ENCODE results near the gene LRP3. TPM values are rescaled to one million over a fixed set of nuclear protein-coding genes. Genes with fewer than 3 reads are reported as not detected.

LRP3 gene
- total and polyA plus RNA-seq, 11 donors, result 8.2 to 31.7 (median 18.0) TPM

DNA sequence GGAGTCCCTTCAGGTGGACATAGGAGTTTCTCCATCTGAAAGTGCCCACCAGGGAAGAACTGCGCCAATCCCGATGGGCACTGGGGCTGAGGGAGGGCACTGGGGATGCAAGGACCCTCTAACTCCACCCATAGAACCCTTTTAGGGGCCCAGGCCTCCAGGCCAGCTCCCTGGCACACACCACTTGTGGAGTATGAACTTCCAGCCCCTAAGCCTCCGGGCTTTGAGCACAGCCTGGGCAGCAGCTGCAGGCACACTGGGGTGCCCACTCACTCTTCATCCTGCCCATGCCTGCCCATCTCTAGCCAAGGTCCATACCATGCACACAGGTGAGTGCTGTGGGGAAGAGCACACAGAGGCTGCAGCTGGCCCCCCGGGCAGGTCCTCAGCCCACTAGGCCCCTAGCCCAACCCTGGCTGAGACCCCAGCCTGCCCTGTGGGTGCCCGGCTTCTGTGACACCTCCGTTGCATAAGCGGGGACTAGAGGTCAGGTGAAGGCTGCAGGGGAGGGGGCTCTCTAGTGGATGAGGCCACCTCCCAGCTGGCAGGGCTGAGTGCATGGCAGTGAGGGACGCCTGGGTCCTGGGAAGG is 46.1 kb downstream of the LRP3 start:
- 73 to 88% (median 79%) methylated on average over 6 to 8 of the region's 8 CpGs for WGBS, 4 donors
- Histone ChIP-seq H3K4me3 (no peak overlapping the region), H3K9me3 (peaks cover 0 to under 1% (median 0%) of the 10 kb centered on the region in 12 donors), H3K27ac (no peak overlapping the region), H3K36me3 (no peaks in the 10 kb centered on the region), H3K4me1 (peaks cover 0 to 8% (median 2%) of the 10 kb centered on the region in 12 donors), H3K27me3 (peaks cover 0 to 17% (median 0%) of the 10 kb centered on the region in 9 donors)
- ATAC-seq, result no peak
- intact Hi-C loops (cut with DNase I), result loop anchor here in 3 of 10 donors (2.0 to 10.0 kb wide), 2 partner anchors 167 to 525 kb away; no protein-coding TSS in a partner anchor
- TF ChIP-seq CTCF (IDR thresholded peaks at IDR 0.05) (no peak), POLR2A (IDR thresholded peaks at IDR 0.05) (no peak)
- peak in 1 of 5 donors; percentile 53 for DNase-seq

- Histone ChIP-seq H3K9me3 (peaks cover 0 to 9% (median 5%) of the 10 kb centered on the region in 12 donors), H3K36me3 (no peaks in the 10 kb centered on the region), H3K4me3 (no peak overlapping the region), H3K27me3 (peaks cover 0 to 17% (median 0%) of the 10 kb centered on the region in 9 donors), H3K27ac (no peak overlapping the region), H3K4me1 (peaks cover 0 to 8% (median 2%) of the 10 kb centered on the region in 12 donors)
- 70 to 95% (median 71%) methylated on average over 4 to 11 of the region's 11 CpGs for WGBS, 4 donors
- intact Hi-C loops (cut with DNase I), result loop anchor here in 4 of 10 donors (1.0 to 10.0 kb wide), 3 partner anchors 166 to 524 kb away; no protein-coding TSS in a partner anchor
- ATAC-seq (peak in 1 of 4 donors; percentile 25), DNase-seq (peak in 1 of 5 donors; percentile 56)
- TF ChIP-seq CTCF (IDR thresholded peaks at IDR 0.05) (no peak), POLR2A (IDR thresholded peaks at IDR 0.05) (no peak)
These were observed 47.0 kb downstream of the LRP3 start for GRCh38 chr19:33241091-33241529.

DNA sequence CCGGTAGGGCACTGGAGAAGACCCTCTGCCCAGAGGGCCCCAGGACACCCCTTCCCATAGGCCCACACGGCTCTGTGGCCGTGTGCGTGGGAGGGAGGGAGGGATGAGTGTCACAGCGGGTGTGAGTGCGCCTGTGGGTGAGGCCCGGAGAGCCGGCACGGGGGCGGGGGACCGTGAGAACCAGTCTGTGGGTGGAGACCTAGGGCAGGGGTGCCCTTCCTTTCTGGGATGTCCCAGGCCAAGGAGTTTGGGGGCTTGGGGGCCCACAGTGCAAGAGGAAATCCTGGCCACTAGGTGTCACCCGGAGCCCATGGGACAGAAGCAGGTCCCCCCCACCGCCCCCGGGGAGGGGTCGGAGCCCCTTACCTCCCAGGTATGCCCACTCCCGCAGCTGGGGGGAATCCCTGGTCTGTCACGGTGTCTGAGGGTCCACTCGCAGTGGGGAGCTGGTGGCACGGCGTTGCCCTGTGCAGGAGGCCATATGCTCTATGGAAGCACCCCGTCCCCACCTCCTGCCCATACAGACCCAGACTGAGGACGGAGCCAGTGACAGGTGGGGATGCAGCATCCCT is 47.5 kb downstream of the LRP3 start:
- Histone ChIP-seq H3K4me1 (peaks cover 0 to 8% (median 2%) of the 10 kb centered on the region in 12 donors), H3K27me3 (peaks cover 0 to 17% (median 0%) of the 10 kb centered on the region in 9 donors), H3K4me3 (no peak overlapping the region), H3K36me3 (no peaks in the 10 kb centered on the region), H3K27ac (no peak overlapping the region), H3K9me3 (peaks cover 0 to 10% (median 5%) of the 10 kb centered on the region in 12 donors)
- ATAC-seq, result peak in 3 of 4 donors; percentile 51 to 67 (median 58)
- WGBS, 4 donors, result 15 to 24% (median 21%) methylated on average over 10 to 22 of the region's 22 CpGs
- TF ChIP-seq POLR2A (IDR thresholded peaks at IDR 0.05) (no peak), CTCF (IDR thresholded peaks at IDR 0.05) (peak; percentile 56 to 80 (median 72))
- peak in 2 of 5 donors; percentile 27 to 69 for DNase-seq
- intact Hi-C loops (cut with DNase I), result loop anchor here in 5 of 10 donors (1.0 to 10.0 kb wide), 3 partner anchors 165 to 523 kb away; no protein-coding TSS in a partner anchor

GRCh38 chr19:33242131-33242530 is 48.0 kb downstream of the LRP3 start:
- H3K9me3 ChIP-seq, result peaks cover 0 to 10% (median 5%) of the 10 kb centered on the region in 12 donors
- H3K4me3 ChIP-seq, result no peak overlapping the region
- ATAC-seq (no peak), DNase-seq (peak in 1 of 5 donors; percentile 30)
- peaks cover 0 to 17% (median 0%) of the 10 kb centered on the region in 9 donors for H3K27me3 ChIP-seq
- H3K4me1 ChIP-seq, result peaks cover 0 to 8% (median 2%) of the 10 kb centered on the region in 12 donors
- TF ChIP-seq CTCF (IDR thresholded peaks at IDR 0.05) (no peak), POLR2A (IDR thresholded peaks at IDR 0.05) (no peak)
- 65 to 74% (median 74%) methylated on average over 6 to 10 of the region's 10 CpGs for WGBS, 4 donors
- H3K27ac ChIP-seq, result no peak overlapping the region
- intact Hi-C loops (cut with DNase I), result loop anchor here in 2 of 10 donors (2.0 to 10.0 kb wide), 2 partner anchors 165 to 523 kb away; no protein-coding TSS in a partner anchor
- H3K36me3 ChIP-seq, result no peaks in the 10 kb centered on the region

Measured in heart left ventricle (tissue), 16 donors.